Activated T-cell treated with anti-CD3 and anti-CD28 coated beads, Interleukin-2, amount 50 U/mL, for 4 hours (primary cell): Measurements from ENCODE around the gene RASGEF1C. TPM values are rescaled to one million over a fixed set of nuclear protein-coding genes. Genes with fewer than 3 reads are reported as not detected.
"Not testable (repeated sequence)": the region's sequence is repeated elsewhere in the genome, so short reads cannot be mapped to it uniquely, and the experiment has no call there.

ENCODE experiments used
- ATAC-seq, 2 donors: fragments of 200-7000 bp; cut with Tn5 transposase; one replicate each; pipeline ENCODE4 v1.10.0; 2021
- DNase-seq: peaks from one replicate; pipeline ENCODE4 v3.0.0-alpha.2; 2020
- H3K27me3 Mint-ChIP-seq: one replicate; pipeline ENCODE4 v1.8.0; 2021; ENCODE audit warnings: low read depth, mixed read lengths
- H3K36me3 Mint-ChIP-seq: one replicate; pipeline ENCODE4 v1.8.0; 2022; ENCODE audit warnings: mixed read lengths; ENCODE audit not compliant: insufficient read depth
- H3K4me1 Mint-ChIP-seq: one replicate; pipeline ENCODE4 v1.8.0; 2021; ENCODE audit warnings: low read depth, mixed read lengths
- H3K4me3 Mint-ChIP-seq: one replicate; pipeline ENCODE4 v1.8.0; 2021; ENCODE audit warnings: mild to moderate bottlenecking, moderate library complexity, mixed read lengths
- H3K9me3 Mint-ChIP-seq: one replicate; pipeline ENCODE4 v1.8.0; 2021; ENCODE audit warnings: mixed read lengths
- total RNA-seq, 3 donors: library from RNA; stranded (reverse); gene quantifications; one replicate each; pipeline ENCODE4 v1.2.1, GENCODE V29; 2021

Gene RASGEF1C
- total RNA-seq, 3 donors from 2014 or later, result not detected

GRCh38 chr5:180135128-180135955 lies 73.7 kb downstream of the RASGEF1C start:
- Mint-ChIP-seq H3K4me1 (peaks cover 5% of the 10 kb centered on the region), H3K36me3 (no peaks in the 10 kb centered on the region), H3K27me3 (peaks cover 7% of the 10 kb centered on the region), H3K4me3 (no peak overlapping the region), H3K9me3 (no peaks in the 10 kb centered on the region)
- DNase-seq, result no peak
- ATAC-seq, result peak; percentile 60 to 79

- H3K27me3 Mint-ChIP-seq, result peaks cover 5% of the 10 kb centered on the region
- no peak for DNase-seq
- no peaks in the 10 kb centered on the region for H3K9me3 Mint-ChIP-seq
- no peak for ATAC-seq
- H3K4me3 Mint-ChIP-seq, result no peak overlapping the region
- peaks cover 5% of the 10 kb centered on the region for H3K4me1 Mint-ChIP-seq
- H3K36me3 Mint-ChIP-seq, result no peaks in the 10 kb centered on the region
Measured at GRCh38 chr5:180133971-180134508, 75.0 kb downstream of the RASGEF1C start.

GRCh38 chr5:180133551-180133950 lies 75.5 kb downstream of the RASGEF1C start:
- Mint-ChIP-seq H3K36me3 (no peaks in the 10 kb centered on the region), H3K9me3 (no peaks in the 10 kb centered on the region), H3K27me3 (no peaks in the 10 kb centered on the region), H3K4me1 (peaks cover 5% of the 10 kb centered on the region), H3K4me3 (no peak overlapping the region)
- DNase-seq, result no peak
- ATAC-seq, result no peak

- no peak overlapping the region for H3K4me3 Mint-ChIP-seq
- no peaks in the 10 kb centered on the region for H3K36me3 Mint-ChIP-seq
- no peaks in the 10 kb centered on the region for H3K27me3 Mint-ChIP-seq
- no peaks in the 10 kb centered on the region for H3K9me3 Mint-ChIP-seq
- peaks cover 5% of the 10 kb centered on the region for H3K4me1 Mint-ChIP-seq
- DNase-seq (no peak), ATAC-seq (no peak)
Measured at GRCh38 chr5:180133060-180133459, 76.0 kb downstream of the RASGEF1C start.

GRCh38 chr5:180130876-180131740 lies 77.9 kb downstream of the RASGEF1C start:
- no peak for ATAC-seq
- no peak overlapping the region for H3K4me3 Mint-ChIP-seq
- H3K36me3 Mint-ChIP-seq, result no peaks in the 10 kb centered on the region
- H3K9me3 Mint-ChIP-seq, result no peaks in the 10 kb centered on the region
- peaks cover 6% of the 10 kb centered on the region for H3K27me3 Mint-ChIP-seq
- peaks cover 5% of the 10 kb centered on the region for H3K4me1 Mint-ChIP-seq
- DNase-seq, result no peak

- no peak for ATAC-seq
- H3K4me1 Mint-ChIP-seq, result peaks cover 4% of the 10 kb centered on the region
Measured at GRCh38 chr5:180130291-180130869, 78.6 kb downstream of the RASGEF1C start.

GRCh38 chr5:180129291-180130190 lies 79.5 kb downstream of the RASGEF1C start:
- no peak for ATAC-seq
- DNase-seq, result no peak
- Mint-ChIP-seq H3K9me3 (no peaks in the 10 kb centered on the region), H3K36me3 (no peaks in the 10 kb centered on the region), H3K27me3 (peaks cover 8% of the 10 kb centered on the region), H3K4me3 (no peak overlapping the region), H3K4me1 (no peaks in the 10 kb centered on the region)

More at GRCh38 chr5:180130291-180130869, 78.6 kb downstream of the RASGEF1C start:
- peaks cover 8% of the 10 kb centered on the region for H3K27me3 Mint-ChIP-seq
- H3K36me3 Mint-ChIP-seq, result no peaks in the 10 kb centered on the region
- H3K9me3 Mint-ChIP-seq, result no peaks in the 10 kb centered on the region
- no peak for DNase-seq
- no peak overlapping the region for H3K4me3 Mint-ChIP-seq

- no peaks in the 10 kb centered on the region for H3K4me1 Mint-ChIP-seq
Measured at GRCh38 chr5:180128671-180129261, 80.2 kb downstream of the RASGEF1C start.

GRCh38 chr5:180127682-180128670 lies 81.0 kb downstream of the RASGEF1C start:
- Mint-ChIP-seq H3K4me1 (no peaks in the 10 kb centered on the region), H3K27me3 (peaks cover 8% of the 10 kb centered on the region), H3K4me3 (no peak overlapping the region), H3K9me3 (no peaks in the 10 kb centered on the region), H3K36me3 (no peaks in the 10 kb centered on the region)
- DNase-seq (no peak), ATAC-seq (no peak)

More at GRCh38 chr5:180128671-180129261, 80.2 kb downstream of the RASGEF1C start:
- ATAC-seq (no peak), DNase-seq (no peak)
- Mint-ChIP-seq H3K9me3 (no peaks in the 10 kb centered on the region), H3K27me3 (peaks cover 8% of the 10 kb centered on the region), H3K36me3 (no peaks in the 10 kb centered on the region), H3K4me3 (no peak overlapping the region)

- Mint-ChIP-seq H3K36me3 (no peaks in the 10 kb centered on the region), H3K4me3 (no peak overlapping the region), H3K9me3 (no peaks in the 10 kb centered on the region), H3K4me1 (no peaks in the 10 kb centered on the region), H3K27me3 (peaks cover 8% of the 10 kb centered on the region)
- no peak for DNase-seq
- peak; percentile 56 to 65 for ATAC-seq
Measured at GRCh38 chr5:180126716-180127681, 82.0 kb downstream of the RASGEF1C start.

- not testable (repeated sequence) for ATAC-seq, H3K36me3 Mint-ChIP-seq, H3K4me3 Mint-ChIP-seq
Measured at GRCh38 chr5:180126156-180126555, 82.9 kb downstream of the RASGEF1C start.

More at GRCh38 chr5:180126156-180126555, 82.9 kb downstream of the RASGEF1C start:
- not testable (repeated sequence) for DNase-seq, H3K4me1 Mint-ChIP-seq, H3K9me3 Mint-ChIP-seq
- peaks cover 11% of the 10 kb centered on the region for H3K27me3 Mint-ChIP-seq
